Neural cell (in vitro differentiated cells): ENCODE results near the gene LY6G6F. TPM values are rescaled to one million over a fixed set of nuclear protein-coding genes. Genes with fewer than 3 reads are reported as not detected.

ENCODE experiments used
- H2AFZ ChIP-seq: fragments of 200-600, 300-800 bp; sonication (generic), shearing (Covaris generic); 2 replicates; pipeline ENCODE4 v1.6.0; 2014; ENCODE audit warnings: low read depth, mild to moderate bottlenecking, antibody characterized with exemption, low read length, moderate library complexity
- H3F3A ChIP-seq: fragments of 200-600 bp; shearing (Covaris generic); 2 replicates; pipeline ENCODE4 v1.6.1; 2016; ENCODE audit warnings: mild to moderate bottlenecking, moderate library complexity, mixed read lengths, antibody characterized with exemption, low read length; ENCODE audit not compliant: insufficient read depth, poor library complexity, severe bottlenecking
- H3K27ac ChIP-seq: fragments of 200-600, 300-800 bp; sonication (generic), shearing (Covaris generic); 2 replicates; pipeline ENCODE4 v1.5.1; 2014; ENCODE audit warnings: mild to moderate bottlenecking, low read length, moderate library complexity
- H3K27me3 ChIP-seq: fragments of 300-800, 200-600 bp; sonication (generic), shearing (Covaris generic); 2 replicates; pipeline ENCODE4 v1.6.0; 2014; ENCODE audit warnings: mild to moderate bottlenecking, low read depth, low read length, moderate library complexity; ENCODE audit not compliant: insufficient read depth
- H3K36me3 ChIP-seq: fragments of 300-800, 200-600 bp; sonication (generic), shearing (Covaris generic); 2 replicates; pipeline ENCODE4 v1.5.1; 2014; ENCODE audit warnings: mild to moderate bottlenecking, antibody characterized with exemption, low read length, moderate library complexity; ENCODE audit not compliant: insufficient read depth
- H3K4me2 ChIP-seq: fragments of 300-800, 200-600 bp; sonication (generic), shearing (Covaris generic); 2 replicates; pipeline ENCODE4 v1.6.0; 2014; ENCODE audit warnings: mild to moderate bottlenecking, low read length
- H3K4me3 ChIP-seq: fragments of 300-800, 200-600 bp; sonication (generic), shearing (Covaris generic); 2 replicates; pipeline ENCODE4 v1.5.1; 2014; ENCODE audit warnings: mild to moderate bottlenecking, low read length, moderate library complexity
- H3K79me2 ChIP-seq: fragments of 200-600 bp; shearing (Covaris generic); replicated peaks from 2 replicates; pipeline ENCODE4 v1.6.0; 2014; ENCODE audit warnings: mild to moderate bottlenecking, low read length, moderate library complexity; ENCODE audit not compliant: insufficient read depth
- H3K9ac ChIP-seq: fragments of 300-800, 200-600 bp; sonication (generic), shearing (Covaris generic); 2 replicates; pipeline ENCODE4 v1.6.1; 2016; ENCODE audit warnings: mild to moderate bottlenecking, low read length, mixed read lengths
- H3K9me2 ChIP-seq: fragments of 200-600 bp; shearing (Covaris generic); 2 replicates; pipeline ENCODE4 v1.6.1; 2016; ENCODE audit warnings: mild to moderate bottlenecking, low read length, mixed read lengths; ENCODE audit not compliant: insufficient read depth
- H3K9me3 ChIP-seq: fragments of 200-600, 300-800 bp; sonication (generic), shearing (Covaris generic); 2 replicates; pipeline ENCODE4 v1.6.1; 2016; ENCODE audit warnings: mild to moderate bottlenecking, mixed run types, low read length, moderate library complexity, mixed read lengths
- H4K20me1 ChIP-seq: fragments of 200-600 bp; shearing (Covaris generic); 2 replicates; pipeline ENCODE4 v1.6.1; 2016; ENCODE audit warnings: mild to moderate bottlenecking, mixed run types; ENCODE audit not compliant: insufficient read depth
- EP300 ChIP-seq: fragments of 450-650 bp; conservative IDR thresholded peaks from 2 replicates; pipeline ENCODE4 v1.6.1; 2014; ENCODE audit warnings: antibody characterized with exemption, mild to moderate bottlenecking, moderate library complexity; ENCODE audit not compliant: poor library complexity, severe bottlenecking
- EZH2 ChIP-seq: fragments of 200-600, 300-800 bp; shearing (Covaris generic), sonication (generic); IDR thresholded peaks from 2 replicates; pipeline ENCODE4 v1.6.1; 2014; ENCODE audit warnings: antibody characterized with exemption, low read length, borderline replicate concordance, mild to moderate bottlenecking; ENCODE audit not compliant: insufficient read depth, poor library complexity, severe bottlenecking
- MXI1 ChIP-seq: fragments of 450-650 bp; conservative IDR thresholded peaks from 2 replicates; pipeline ENCODE4 v1.6.1; 2014; ENCODE audit warnings: antibody characterized with exemption, mild to moderate bottlenecking; ENCODE audit not compliant: poor library complexity, severe bottlenecking
- POLR2AphosphoS5 ChIP-seq: IDR thresholded peaks from 2 replicates; pipeline ENCODE4 v1.6.1; 2012
- RAD21 ChIP-seq: fragments of 450-650 bp; conservative IDR thresholded peaks from 2 replicates; pipeline ENCODE4 v1.6.1; 2014; ENCODE audit warnings: antibody characterized with exemption, mild to moderate bottlenecking, moderate library complexity
- SMC3 ChIP-seq: fragments of 450-650 bp; conservative IDR thresholded peaks from 2 replicates; pipeline ENCODE4 v1.6.1; 2014; ENCODE audit warnings: antibody characterized with exemption, mild to moderate bottlenecking, moderate library complexity; ENCODE audit not compliant: poor library complexity
- TAF1 ChIP-seq: IDR thresholded peaks from 2 replicates; pipeline ENCODE4 v1.6.1; 2012; ENCODE audit warnings: low read depth
- polyA plus RNA-seq: library from polyadenylated mRNA; depleted of rRNA; stranded (reverse); fragments of >200 nt; gene quantifications from 2 replicates; pipeline ENCODE4 v1.2.3, GENCODE V29; 2014
- TF ChIP-seq, protein P1 (sequence below): fragments of 450-650 bp; IDR thresholded peaks from 2 replicates; pipeline ENCODE4 v1.5.1; 2014; ENCODE audit warnings: antibody characterized with exemption, mild to moderate bottlenecking, moderate library complexity; ENCODE audit not compliant: poor library complexity, severe bottlenecking
- TF ChIP-seq, protein P2 (sequence below): IDR thresholded peaks from 2 replicates; pipeline ENCODE4 v1.6.1; 2012; ENCODE audit warnings: borderline replicate concordance

The LY6G6F gene
- polyA plus RNA-seq, 1 donor from 2014 or later, result not detected

DNA sequence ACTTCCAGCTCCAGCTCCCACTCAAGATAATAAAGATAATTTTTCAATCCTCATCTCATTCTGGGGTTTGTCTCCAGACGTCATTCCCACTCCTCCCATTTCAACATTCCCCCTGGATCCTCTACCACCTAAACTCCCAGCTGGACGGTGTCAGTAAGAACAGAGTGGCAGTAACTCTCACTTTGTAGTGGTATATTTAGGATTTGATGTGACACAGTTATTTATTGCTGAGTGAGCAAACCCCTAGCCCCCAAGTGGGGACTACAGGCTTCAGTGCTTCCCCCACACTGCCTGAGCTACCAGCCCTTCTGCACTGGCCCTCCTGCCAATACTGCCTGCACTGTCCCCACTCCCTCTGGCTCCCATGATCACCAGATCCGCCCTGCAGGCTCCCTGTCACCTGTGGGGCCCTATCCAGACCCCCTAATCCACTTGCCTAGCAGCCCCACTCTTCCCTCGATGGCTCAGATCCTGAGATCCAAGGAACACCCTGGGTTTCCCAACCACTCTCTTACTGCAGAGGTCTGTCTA, 48.4 kb upstream of the LY6G6F start:
- Histone ChIP-seq H3K27me3 (no peaks in the 10 kb centered on the region), H3K4me2 (no peak overlapping the region), H4K20me1 (no peaks in the 10 kb centered on the region), H3K4me3 (peak overlapping the region; percentile 29), H3F3A (peaks cover 2% of the 10 kb centered on the region), H2AFZ (no peak overlapping the region), H3K9ac (no peak overlapping the region), H3K9me3 (no peaks in the 10 kb centered on the region), H3K79me2 (peaks cover 25% of the 10 kb centered on the region), H3K27ac (no peak overlapping the region), H3K36me3 (no peaks in the 10 kb centered on the region), H3K9me2 (no peaks in the 10 kb centered on the region)
- TF ChIP-seq MXI1 (no peak), EP300 (no peak)

DNA sequence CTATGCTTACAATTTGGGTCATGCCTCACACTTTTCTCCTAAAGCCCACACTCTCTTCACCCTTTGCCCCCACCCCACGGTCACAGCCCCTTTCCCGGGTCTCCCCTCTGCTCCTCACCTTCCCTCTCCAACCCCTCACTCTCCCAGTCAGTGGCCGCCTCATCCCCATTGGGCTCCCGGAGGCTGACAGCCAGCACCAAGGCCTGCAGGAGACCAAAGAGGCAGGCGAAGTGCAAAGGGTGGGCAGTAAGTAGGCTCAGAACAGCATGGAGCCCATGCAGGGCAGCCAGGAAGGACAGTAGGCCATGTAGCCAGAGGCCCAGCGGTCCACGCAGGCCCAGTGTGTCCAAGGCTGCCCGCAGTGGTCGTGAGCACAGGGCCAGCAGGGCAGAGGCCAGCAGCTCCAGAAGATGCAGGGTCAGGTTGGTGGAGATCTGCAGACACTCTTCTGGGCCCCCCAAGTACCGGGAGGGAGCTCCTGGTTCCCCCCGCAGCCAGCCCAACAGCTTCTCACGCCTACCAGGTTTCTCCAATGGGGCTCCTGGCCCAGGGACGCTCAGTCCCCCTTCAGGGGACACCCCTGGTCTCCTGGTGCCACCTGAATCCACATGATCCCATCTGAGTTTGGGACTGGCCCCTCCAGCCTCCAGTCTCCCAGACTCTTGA, 47.5 kb upstream of the LY6G6F start:
- no peak overlapping the region for H3K9ac ChIP-seq
- no peak overlapping the region for H2AFZ ChIP-seq
- H3K79me2 ChIP-seq, result peaks cover 34% of the 10 kb centered on the region

DNA sequence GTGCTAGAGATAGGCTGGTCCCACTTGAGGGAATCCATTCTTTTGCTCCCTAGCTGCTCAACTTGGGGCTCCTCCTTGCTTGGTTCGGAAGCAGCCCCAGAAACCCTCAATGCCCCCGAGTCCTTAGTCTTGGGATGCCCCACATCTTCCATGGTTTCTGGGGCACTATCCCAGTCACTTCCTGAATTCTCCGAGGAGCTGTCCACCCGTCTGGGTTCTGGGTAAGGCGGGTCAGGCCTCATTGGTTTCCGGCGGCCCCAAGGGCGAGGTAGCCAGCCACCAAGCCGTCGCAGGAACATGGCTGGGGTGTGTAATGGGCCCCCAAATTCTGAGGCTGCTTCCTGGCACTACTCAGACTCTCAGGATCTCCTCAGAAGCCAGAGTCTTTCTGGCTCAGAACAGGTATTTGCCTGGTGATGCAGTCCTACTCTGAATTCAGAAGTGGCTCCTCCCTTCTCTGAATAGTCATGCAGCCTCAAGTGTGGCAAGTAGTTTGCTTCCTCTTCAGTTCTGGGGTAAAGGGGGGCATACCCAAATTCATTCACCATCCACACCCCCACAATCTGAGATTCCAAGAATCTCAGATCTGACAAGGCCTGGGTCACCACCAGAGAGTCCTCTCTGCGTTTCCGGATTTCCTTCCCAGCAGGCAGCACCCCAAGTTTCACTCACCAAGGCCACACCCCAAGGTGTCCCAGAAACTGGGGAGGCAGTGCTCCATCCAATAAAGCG, 46.9 kb upstream of the LY6G6F start:
- TF ChIP-seq MXI1 (no peak), EZH2 (no peak), EP300 (no peak)
- TF ChIP-seq, protein P1, sequence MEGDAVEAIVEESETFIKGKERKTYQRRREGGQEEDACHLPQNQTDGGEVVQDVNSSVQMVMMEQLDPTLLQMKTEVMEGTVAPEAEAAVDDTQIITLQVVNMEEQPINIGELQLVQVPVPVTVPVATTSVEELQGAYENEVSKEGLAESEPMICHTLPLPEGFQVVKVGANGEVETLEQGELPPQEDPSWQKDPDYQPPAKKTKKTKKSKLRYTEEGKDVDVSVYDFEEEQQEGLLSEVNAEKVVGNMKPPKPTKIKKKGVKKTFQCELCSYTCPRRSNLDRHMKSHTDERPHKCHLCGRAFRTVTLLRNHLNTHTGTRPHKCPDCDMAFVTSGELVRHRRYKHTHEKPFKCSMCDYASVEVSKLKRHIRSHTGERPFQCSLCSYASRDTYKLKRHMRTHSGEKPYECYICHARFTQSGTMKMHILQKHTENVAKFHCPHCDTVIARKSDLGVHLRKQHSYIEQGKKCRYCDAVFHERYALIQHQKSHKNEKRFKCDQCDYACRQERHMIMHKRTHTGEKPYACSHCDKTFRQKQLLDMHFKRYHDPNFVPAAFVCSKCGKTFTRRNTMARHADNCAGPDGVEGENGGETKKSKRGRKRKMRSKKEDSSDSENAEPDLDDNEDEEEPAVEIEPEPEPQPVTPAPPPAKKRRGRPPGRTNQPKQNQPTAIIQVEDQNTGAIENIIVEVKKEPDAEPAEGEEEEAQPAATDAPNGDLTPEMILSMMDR, result no peak
- H3K27ac ChIP-seq, result peak overlapping the region; percentile 62

More for the DNA sequence above, 47.5 kb upstream of the LY6G6F start:
- H4K20me1 ChIP-seq, result no peaks in the 10 kb centered on the region
- H3K36me3 ChIP-seq, result no peaks in the 10 kb centered on the region
- TF ChIP-seq POLR2AphosphoS5, result no peak
- no peak for TF ChIP-seq MXI1
- no peak for TF ChIP-seq RAD21
- TF ChIP-seq TAF1, result no peak
- TF ChIP-seq, protein P2, sequence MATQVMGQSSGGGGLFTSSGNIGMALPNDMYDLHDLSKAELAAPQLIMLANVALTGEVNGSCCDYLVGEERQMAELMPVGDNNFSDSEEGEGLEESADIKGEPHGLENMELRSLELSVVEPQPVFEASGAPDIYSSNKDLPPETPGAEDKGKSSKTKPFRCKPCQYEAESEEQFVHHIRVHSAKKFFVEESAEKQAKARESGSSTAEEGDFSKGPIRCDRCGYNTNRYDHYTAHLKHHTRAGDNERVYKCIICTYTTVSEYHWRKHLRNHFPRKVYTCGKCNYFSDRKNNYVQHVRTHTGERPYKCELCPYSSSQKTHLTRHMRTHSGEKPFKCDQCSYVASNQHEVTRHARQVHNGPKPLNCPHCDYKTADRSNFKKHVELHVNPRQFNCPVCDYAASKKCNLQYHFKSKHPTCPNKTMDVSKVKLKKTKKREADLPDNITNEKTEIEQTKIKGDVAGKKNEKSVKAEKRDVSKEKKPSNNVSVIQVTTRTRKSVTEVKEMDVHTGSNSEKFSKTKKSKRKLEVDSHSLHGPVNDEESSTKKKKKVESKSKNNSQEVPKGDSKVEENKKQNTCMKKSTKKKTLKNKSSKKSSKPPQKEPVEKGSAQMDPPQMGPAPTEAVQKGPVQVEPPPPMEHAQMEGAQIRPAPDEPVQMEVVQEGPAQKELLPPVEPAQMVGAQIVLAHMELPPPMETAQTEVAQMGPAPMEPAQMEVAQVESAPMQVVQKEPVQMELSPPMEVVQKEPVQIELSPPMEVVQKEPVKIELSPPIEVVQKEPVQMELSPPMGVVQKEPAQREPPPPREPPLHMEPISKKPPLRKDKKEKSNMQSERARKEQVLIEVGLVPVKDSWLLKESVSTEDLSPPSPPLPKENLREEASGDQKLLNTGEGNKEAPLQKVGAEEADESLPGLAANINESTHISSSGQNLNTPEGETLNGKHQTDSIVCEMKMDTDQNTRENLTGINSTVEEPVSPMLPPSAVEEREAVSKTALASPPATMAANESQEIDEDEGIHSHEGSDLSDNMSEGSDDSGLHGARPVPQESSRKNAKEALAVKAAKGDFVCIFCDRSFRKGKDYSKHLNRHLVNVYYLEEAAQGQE, result no peak
- no peak for TF ChIP-seq EZH2
- TF ChIP-seq SMC3, result no peak
- no peak for TF ChIP-seq EP300
- H3K9me2 ChIP-seq, result no peaks in the 10 kb centered on the region
- H3K4me3 ChIP-seq, result peak overlapping the region; percentile 85
- no peaks in the 10 kb centered on the region for H3K27me3 ChIP-seq
- H3F3A ChIP-seq, result no peaks in the 10 kb centered on the region
- H3K4me2 ChIP-seq, result peak overlapping the region; percentile 70
- H3K27ac ChIP-seq, result no peak overlapping the region
- no peaks in the 10 kb centered on the region for H3K9me3 ChIP-seq

More for the DNA sequence above, 46.9 kb upstream of the LY6G6F start:
- Histone ChIP-seq H3K27me3 (no peaks in the 10 kb centered on the region), H3K9me3 (no peaks in the 10 kb centered on the region), H3K4me2 (peak overlapping the region; percentile 70), H3K79me2 (peaks cover 40% of the 10 kb centered on the region), H3K9me2 (no peaks in the 10 kb centered on the region), H2AFZ (peak overlapping the region; percentile 80), H3K36me3 (no peaks in the 10 kb centered on the region), H3K9ac (peak overlapping the region; percentile 85), H4K20me1 (no peaks in the 10 kb centered on the region), H3K4me3 (peak overlapping the region; percentile 85), H3F3A (no peaks in the 10 kb centered on the region)
